ENCODE data around the gene TMEM238. TPM values are rescaled to one million over a fixed set of nuclear protein-coding genes. Genes with fewer than 3 reads are reported as not detected.

TMEM238 gene
- total and polyA plus RNA-seq, 9 of the 15 experiments (the other 6 are each of a cell fraction or from before 2014, with no cell fraction given) = 0.18 to 5.1 (median 1.3) TPM; not detected in 4

GRCh38 chr19:55407550-55407799 is 23.4 kb upstream of the TMEM238 start, which contains the start of gene UBE2S (continued):
- TF ChIP-seq POLR2H (tag; IDR thresholded peaks at IDR 0.05; ENCODE audit: low read depth) (peak; percentile 98), SMC3 (conservative IDR thresholded peaks at IDR 0.05; ENCODE audit: insufficient read depth, low read depth, low read length) (0 out of 2 replicates have a peak, but pooled peaks have one; percentile 7), HMGXB4 (CRISPR knock-in tag; IDR thresholded peaks at IDR 0.05) (0 out of 2 replicates have a peak, but pooled peaks have one; percentile 59), AFF4 (CRISPR knock-in tag; IDR thresholded peaks at IDR 0.05) (peak; percentile 98; the same call in 1 of the 2 replicates), RB1 (IDR thresholded peaks at IDR 0.05; ENCODE audit: low read depth) (peak; percentile 89), PML (IDR thresholded peaks at IDR 0.05; ENCODE audit: low read length) (peak; percentile 82), POLR2G (IDR thresholded peaks at IDR 0.05; ENCODE audit: low read depth, low read length) (peak; percentile 100), ZNF57 (CRISPR knock-in tag; IDR thresholded peaks at IDR 0.05) (0 out of 2 replicates have a peak, but pooled peaks have one; percentile 26), RBM15 (IDR thresholded peaks at IDR 0.05; ENCODE audit: insufficient read depth, low read length) (0 out of 2 replicates have a peak, but pooled peaks have one; percentile 37), KLF1 (tag; IDR thresholded peaks at IDR 0.05) (0 out of 2 replicates have a peak, but pooled peaks have one; percentile 42), U2AF1 (optimal IDR thresholded peaks at IDR 0.05; ENCODE audit: low read depth, low read length) (peak; percentile 88), ZBTB7A (IDR thresholded peaks at IDR 0.05; ENCODE audit: borderline replicate concordance, control insufficient read depth, low read depth, low read length) (0 out of 2 replicates have a peak, but pooled peaks have one; percentile 1), FUS (optimal IDR thresholded peaks at IDR 0.05; ENCODE audit: low read depth, low read length) (peak; percentile 90), RBFOX2 (IDR thresholded peaks at IDR 0.05; ENCODE audit: low read depth, low read length) (peak; percentile 98), ETS1 (conservative IDR thresholded peaks at IDR 0.05; ENCODE audit: control insufficient read depth, low read depth, low read length) (peak; percentile 76), CCNT2 (IDR thresholded peaks at IDR 0.05; ENCODE audit: borderline replicate concordance, extremely low read depth, insufficient read length, low read depth, low read length) (peak; percentile 35), RBM22 (IDR thresholded peaks at IDR 0.05; ENCODE audit: low read depth, low read length, poor library complexity, severe bottlenecking) (peak; percentile 95)

Data from K562 (cell line).